ENCODE data around the gene DAW1. TPM values are rescaled to one million over a fixed set of nuclear protein-coding genes. Genes with fewer than 3 reads are reported as not detected.

Gene DAW1
- total RNA-seq, 1 donor from 2014 or later = not detected

Other genes starting within 250 kb of the DAW1 start
- not detected for gene SCYGR5, start 204.8 kb upstream of the DAW1 start, total RNA-seq
- gene SLC19A3, start 153.6 kb upstream of the DAW1 start, total RNA-seq = 4.5 TPM
- gene SCYGR6, start 146.9 kb upstream of the DAW1 start, total RNA-seq = not detected
- not detected for gene SCYGR7, start 143.3 kb upstream of the DAW1 start, total RNA-seq
- gene SCYGR8, start 125.7 kb upstream of the DAW1 start, total RNA-seq = not detected
- gene CCL20, start 57.8 kb upstream of the DAW1 start, total RNA-seq = not detected